Lower leg skin (tissue), 3 donors: Measurements from ENCODE around the gene TTC16.

Experiments
- CTCF ChIP-seq, 3 donors: fragments of 450-650 bp; IDR thresholded peaks; one replicate each; pipeline ENCODE4 v1.5.1; 2016; ENCODE audit warnings: antibody characterized with exemption in 3 of 3, mild to moderate bottlenecking in 3 of 3, moderate library complexity in 2 of 3
- POLR2A ChIP-seq, 2 donors: fragments of 450-650 bp; IDR thresholded peaks; one replicate each; pipeline ENCODE4 v1.6.1; 2016 to 2017; ENCODE audit warnings: antibody characterized with exemption in 2 of 2, mild to moderate bottlenecking in 1 of 2, moderate library complexity in 1 of 2

- no peak for TF ChIP-seq CTCF (IDR thresholded peaks at IDR 0.05)
- no peak for TF ChIP-seq POLR2A (IDR thresholded peaks at IDR 0.05)
Observed at GRCh38 chr9:127714951-127715469, 869 bp upstream of the TTC16 start.
